ENCODE data around the gene BCAT1.

GRCh38 chr12:24780697-24781368 lies 168.1 kb downstream of the BCAT1 start:
- TF ChIP-seq CTCF (IDR thresholded peaks at IDR 0.05) (peak in 1 of 4 donors; percentile 8), POLR2A (IDR thresholded peaks at IDR 0.05) (no peak)
